HG02852 (cell line): ENCODE measurements around the gene PAX9.

ENCODE experiments used
- ATAC-seq: cut with Tn5 transposase; IDR thresholded peaks from one replicate; pipeline ENCODE4 v1.9.1; 2021; ENCODE audit warnings: mild to moderate bottlenecking, moderate library complexity; ENCODE audit not compliant: unreplicated experiment

The PAX9 gene

GRCh38 chr14:36655963-36656686, 5.5 kb upstream of the PAX9 start:
- no peak for ATAC-seq

- ATAC-seq = no peak
Measured at GRCh38 chr14:36656687-36657398, 4.8 kb upstream of the PAX9 start.

- no peak for ATAC-seq
Measured at GRCh38 chr14:36657399-36658122, 4.1 kb upstream of the PAX9 start.

GRCh38 chr14:36658123-36659009, 3.3 kb upstream of the PAX9 start:
- ATAC-seq = no peak

- no peak for ATAC-seq
Measured at GRCh38 chr14:36659010-36659821, 2.4 kb upstream of the PAX9 start.

GRCh38 chr14:36659822-36660735, 1.6 kb upstream of the PAX9 start:
- ATAC-seq = no peak

- no peak for ATAC-seq
Measured at GRCh38 chr14:36660736-36661505, 739 bp upstream of the PAX9 start.

- ATAC-seq = no peak
Measured at GRCh38 chr14:36662258-36662542, 540 bp downstream of the PAX9 start.

GRCh38 chr14:36662543-36663403, 1.1 kb downstream of the PAX9 start:
- no peak for ATAC-seq

GRCh38 chr14:36663404-36664321, 2.0 kb downstream of the PAX9 start:
- no peak for ATAC-seq

- no peak for ATAC-seq
Measured at GRCh38 chr14:36664322-36665193, 2.9 kb downstream of the PAX9 start.

- ATAC-seq = no peak
Measured at GRCh38 chr14:36665887-36666415, 4.3 kb downstream of the PAX9 start.

- no peak for ATAC-seq
Measured at GRCh38 chr14:36666416-36667206, 5.0 kb downstream of the PAX9 start.

- no peak for ATAC-seq
Measured at GRCh38 chr14:36667679-36668078, 6.0 kb downstream of the PAX9 start.
